IMR-90 (cell line): ENCODE measurements around the gene THUMPD2. TPM values are rescaled to one million over a fixed set of nuclear protein-coding genes. Genes with fewer than 3 reads are reported as not detected.
A peak's percentile ranks its signal among the peaks of the same experiment; 100 is the strongest.

Experiments used
- ATAC-seq: fragments of 200-7000 bp; cut with Tn5 transposase; 2 replicates; pipeline ENCODE4 v1.9.1; 2020; ENCODE audit warnings: low read depth, mild to moderate bottlenecking, moderate library complexity
- BruUV-seq: library from RNA; stranded (reverse); fragments of 400-500 nt; replicated peaks from 2 replicates; lab custom pipeline; 2021; lab: Mats Ljungman, UMichigan
- CTCF ChIA-PET: fragments of 300-600 bp; formaldehyde crosslinking; extraction: SDS; loops from one replicate; lab custom pipeline; 2021; ENCODE audit warnings: antibody characterized with exemption; lab: Yijun Ruan, JAX
- POLR2A ChIA-PET: fragments of 300-600 bp; sonication (Branson Sonifier 250); formaldehyde crosslinking; loops from one replicate; lab custom pipeline; 2022; ENCODE audit warnings: antibody characterized with exemption; ENCODE audit not compliant: unreplicated experiment; lab: Charles Lee
- DNase-seq: peaks from one replicate; pipeline ENCODE4 v3.0.0; 2013
- H2AFZ ChIP-seq: replicated peaks from 2 replicates; pipeline ENCODE3; 2013; ENCODE audit warnings: low read length, mild to moderate bottlenecking; ENCODE audit not compliant: poor library complexity
- H2AK5ac ChIP-seq: 2 replicates; pipeline ENCODE4 v1.6.1; 2013; ENCODE audit warnings: low read depth, low read length, inconsistent platforms
- H2AK9ac ChIP-seq: replicated peaks from 2 replicates; pipeline ENCODE3; 2013; ENCODE audit warnings: mild to moderate bottlenecking, low read depth, low read length, moderate library complexity; ENCODE audit not compliant: poor library complexity
- H2BK120ac ChIP-seq: 2 replicates; pipeline ENCODE4 v1.6.1; 2013; ENCODE audit warnings: low read depth, low read length, inconsistent platforms
- H2BK15ac ChIP-seq: 3 replicates; pipeline ENCODE4 v1.6.1; 2013; ENCODE audit warnings: low read depth, low read length, inconsistent platforms
- H2BK20ac ChIP-seq: 2 replicates; pipeline ENCODE4 v1.6.1; 2013; ENCODE audit warnings: low read depth, mild to moderate bottlenecking, inconsistent platforms, low read length, moderate library complexity
- H2BK5ac ChIP-seq: 2 replicates; pipeline ENCODE4 v1.6.1; 2013; ENCODE audit warnings: mild to moderate bottlenecking, low read depth, low read length, inconsistent platforms; ENCODE audit not compliant: poor library complexity, severe bottlenecking
- H3K14ac ChIP-seq: replicated peaks from 2 replicates; pipeline ENCODE4 v1.6.1; 2013; ENCODE audit warnings: low read depth, low read length, inconsistent platforms
- H3K18ac ChIP-seq: 2 replicates; pipeline ENCODE4 v1.6.1; 2013; ENCODE audit warnings: low read depth, low read length, control low read depth
- H3K23ac ChIP-seq: 2 replicates; pipeline ENCODE4 v1.6.1; 2013; ENCODE audit warnings: low read depth, low read length, inconsistent platforms
- H3K27ac ChIP-seq: 2 replicates; pipeline ENCODE4 v1.5.1; 2013; ENCODE audit warnings: mild to moderate bottlenecking, control low read depth, low read length; ENCODE audit not compliant: insufficient read depth
- H3K27me3 ChIP-seq: 2 replicates; pipeline ENCODE4 v1.6.1; 2013; ENCODE audit warnings: low read length; ENCODE audit not compliant: control insufficient read depth, insufficient read depth
- H3K36me3 ChIP-seq: 2 replicates; pipeline ENCODE4 v1.6.1; 2013; ENCODE audit warnings: low read length, mixed read lengths; ENCODE audit not compliant: control insufficient read depth, insufficient read depth
- H3K4ac ChIP-seq: 2 replicates; pipeline ENCODE4 v1.6.1; 2013; ENCODE audit warnings: low read depth, low read length, inconsistent platforms
- H3K4me1 ChIP-seq: 2 replicates; pipeline ENCODE4 v1.6.1; 2013; ENCODE audit warnings: low read length, mixed read lengths; ENCODE audit not compliant: control insufficient read depth, insufficient read depth
- H3K4me2 ChIP-seq: 2 replicates; pipeline ENCODE4 v1.6.1; 2013; ENCODE audit warnings: low read depth, mild to moderate bottlenecking, control low read depth, low read length, moderate library complexity
- H3K4me3 ChIP-seq: 2 replicates; pipeline ENCODE4 v1.5.1; 2013; ENCODE audit warnings: low read depth, mild to moderate bottlenecking, control low read depth, low read length, moderate library complexity; ENCODE audit not compliant: insufficient read depth
- H3K56ac ChIP-seq: 2 replicates; pipeline ENCODE4 v1.6.1; 2013; ENCODE audit warnings: low read length, inconsistent platforms; ENCODE audit not compliant: insufficient read depth; ENCODE audit errors: extremely low read depth
- H3K79me1 ChIP-seq, 2 experiments: 2 replicates each; pipeline ENCODE4 v1.6.1; 2013; ENCODE audit warnings: low read length in 2 of 2, inconsistent platforms in 1 of 2, low read depth in 1 of 2
- H3K9ac ChIP-seq: 2 replicates; pipeline ENCODE4 v1.6.1; 2013; ENCODE audit warnings: low read depth, low read length, control low read depth
- H3K9me1 ChIP-seq: 2 replicates; pipeline ENCODE4 v1.6.1; 2013; ENCODE audit warnings: low read length, inconsistent platforms; ENCODE audit not compliant: insufficient read depth
- H3K9me3 ChIP-seq: 2 replicates; pipeline ENCODE4 v1.6.1; 2013; ENCODE audit warnings: low read length; ENCODE audit not compliant: control insufficient read depth, insufficient read depth
- H4K20me1 ChIP-seq: 2 replicates; pipeline ENCODE4 v1.6.1; 2013; ENCODE audit warnings: low read length, inconsistent platforms; ENCODE audit not compliant: insufficient read depth
- H4K5ac ChIP-seq: 2 replicates; pipeline ENCODE4 v1.6.1; 2013; ENCODE audit warnings: mild to moderate bottlenecking, low read depth, low read length, control low read depth
- H4K8ac ChIP-seq, 2 experiments: 2 replicates each; pipeline ENCODE4 v1.6.1; 2013; ENCODE audit warnings: low read depth in 2 of 2, low read length in 2 of 2, control low read depth in 1 of 2, inconsistent platforms in 1 of 2
- H4K91ac ChIP-seq: 2 replicates; pipeline ENCODE4 v1.6.1; 2013; ENCODE audit warnings: low read depth, low read length, inconsistent platforms; ENCODE audit not compliant: insufficient read depth
- CEBPB ChIP-seq: IDR thresholded peaks from 2 replicates; pipeline ENCODE4 v1.6.1; 2012; ENCODE audit warnings: low read depth, low read length, improper control_type of control experiment
- RCOR1 ChIP-seq: IDR thresholded peaks from 2 replicates; pipeline ENCODE4 v1.6.1; 2012; ENCODE audit warnings: mild to moderate bottlenecking, low read length, improper control_type of control experiment; ENCODE audit not compliant: insufficient replicate concordance
- WGBS, 2 experiments: methylation state at CpG; one replicate each; pipeline versions ENCODE4 v1.1.5 to v1.1.7; 2013; ENCODE audit warnings: missing lambda C conversion rate in 2 of 2; ENCODE audit not compliant: insufficient read length in 1 of 2; ENCODE audit errors: extremely low coverage in 2 of 2; 5-methylcytosine and 5-hydroxymethylcytosine counted together
- dilution Hi-C: fragments of 300-500 bp; cut with HindIII; formaldehyde crosslinking; loops from one replicate; pipeline ENCODE4 v1.14.3; 2018; ENCODE audit warnings: low sequenced_read_pairs; ENCODE audit not compliant: unreplicated experiment
- in situ Hi-C: fragments of 300-500 bp; cut with MboI; formaldehyde crosslinking; loops from 3 replicates; pipeline ENCODE4 v1.14.3; 2019; ENCODE audit warnings: low sequenced_read_pairs, inconsistent platforms, mixed read lengths
- intact Hi-C: fragments of 100-400 bp; cut with micrococcal nuclease; formaldehyde crosslinking; loops from 2 replicates; pipeline ENCODE4 v1.10.0; 2022
- polyA plus RNA-seq, 3 experiments: library from polyadenylated mRNA; depleted of rRNA; stranded (reverse); fragments of >200 nt; gene quantifications; 2 replicates each; pipeline ENCODE4 v1.2.3, GENCODE V29; 2012; ENCODE audit warnings: low replicate concordance in 1 of 3
- total RNA-seq: library from RNA; depleted of rRNA; stranded (reverse); fragments of >200 nt; gene quantifications from 2 replicates; pipeline ENCODE4 v1.2.3, GENCODE V29; 2012

Gene THUMPD2
- total and polyA plus RNA-seq, 2 of the 4 experiments (the other 2 are of a cell fraction): 4.8 to 7.0 TPM

- CTCF ChIA-PET: no interaction called here
Measured at GRCh38 chr2:39741871-39742270, 37.2 kb downstream of the THUMPD2 start.

More at GRCh38 chr2:39741871-39742270, 37.2 kb downstream of the THUMPD2 start:
- Histone ChIP-seq H3K79me1 (peaks cover 0 to 32% of the 10 kb centered on the region in 2 experiments; a peak in 2 of 4 replicates), H3K4me1 (peaks cover 19% of the 10 kb centered on the region), H3K4me2 (no peak overlapping the region), H3K56ac (no peak overlapping the region), H3K9ac (no peak overlapping the region), H3K4me3 (no peak overlapping the region), H2BK120ac (no peak overlapping the region), H4K20me1 (peaks cover 4% of the 10 kb centered on the region), H2AFZ (no peak overlapping the region), H3K36me3 (peaks cover 5% of the 10 kb centered on the region; the same call in 1 of the 2 replicates), H2BK5ac (no peak overlapping the region), H3K9me1 (peaks cover 18% of the 10 kb centered on the region), H2BK20ac (no peak overlapping the region), H3K14ac (no peak overlapping the region), H2AK9ac (no peak overlapping the region), H2AK5ac (no peak overlapping the region), H3K4ac (no peak overlapping the region), H4K8ac (no peak overlapping the region), H4K5ac (no peak overlapping the region), H3K27me3 (no peaks in the 10 kb centered on the region), H3K27ac (no peak overlapping the region), H2BK15ac (no peak overlapping the region), H3K18ac (no peak overlapping the region), H3K9me3 (no peaks in the 10 kb centered on the region), H3K23ac (no peak overlapping the region), H4K91ac (no peak overlapping the region)
- in situ Hi-C loops (no loop called here), dilution Hi-C loops (no loop called here), intact Hi-C loops (no loop called here)
- ATAC-seq: no peak
- no peak for TF ChIP-seq RCOR1
- peak; percentile 67 for TF ChIP-seq CEBPB
- no CpG with 5 or more reads among the region's 1 CpG for WGBS, 2 experiments
- peak; percentile 21 for DNase-seq
- POLR2A ChIA-PET: no interaction called here
- no TSS peak for BruUV-seq
